ENCODE data around the gene PREX1.

The PREX1 gene

DNA sequence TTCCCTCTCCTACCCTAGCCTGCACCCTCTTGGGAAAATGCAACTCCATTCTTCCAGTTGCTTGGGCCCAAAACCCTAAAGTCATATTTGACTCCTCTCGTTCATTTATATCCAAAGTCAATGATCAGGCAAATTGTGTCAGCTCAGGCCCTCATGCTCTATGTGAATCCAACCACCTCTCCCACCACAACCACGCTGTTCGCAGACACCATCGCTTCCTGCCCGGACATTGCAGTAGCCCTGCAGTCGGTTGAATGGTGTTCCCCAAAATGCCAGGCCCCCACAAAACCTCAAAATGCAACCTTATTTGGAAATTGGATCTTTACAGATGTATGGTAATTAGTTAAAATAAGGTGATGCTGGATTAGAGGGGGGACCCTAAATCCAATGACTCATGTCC is 98.3 kb downstream of the PREX1 start:
- DNase-seq, result no peak

DNA sequence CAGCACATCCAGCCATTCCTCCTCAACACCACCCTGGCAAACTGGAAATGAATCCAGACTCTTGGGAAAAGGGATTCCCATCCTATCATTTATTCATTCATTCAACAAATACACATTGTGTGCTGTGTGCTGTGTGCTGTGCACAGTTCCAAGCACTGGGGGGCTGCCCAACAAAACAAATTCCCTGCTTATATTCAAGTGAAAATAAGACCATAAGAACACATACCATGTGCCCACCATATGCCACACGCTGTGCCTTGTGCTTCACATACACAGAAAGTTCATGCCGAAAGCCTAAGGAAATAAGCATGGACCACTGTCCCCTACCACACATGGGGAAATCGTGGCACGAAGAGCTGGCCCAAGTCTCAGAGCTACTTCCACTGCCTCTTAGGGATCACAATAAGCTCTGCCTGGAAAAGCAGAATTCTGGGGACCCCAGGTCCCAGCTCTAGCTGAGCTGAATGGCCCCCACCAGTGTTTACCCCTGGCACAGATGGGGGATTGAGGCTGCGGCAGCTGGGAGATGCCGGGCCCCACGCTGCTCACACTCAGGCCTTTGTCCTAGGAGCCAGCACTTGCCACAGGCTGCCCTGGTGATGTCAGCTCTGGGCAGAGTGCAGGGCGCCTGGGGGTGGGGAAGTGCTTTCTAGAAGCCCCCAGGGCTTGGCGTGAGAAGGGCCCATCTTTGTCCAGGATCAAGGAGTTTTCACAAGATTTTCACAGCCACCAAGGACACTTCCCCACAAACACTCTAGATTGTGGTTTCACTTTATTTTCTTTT is 99.6 kb downstream of the PREX1 start:
- no peak for DNase-seq

DNA sequence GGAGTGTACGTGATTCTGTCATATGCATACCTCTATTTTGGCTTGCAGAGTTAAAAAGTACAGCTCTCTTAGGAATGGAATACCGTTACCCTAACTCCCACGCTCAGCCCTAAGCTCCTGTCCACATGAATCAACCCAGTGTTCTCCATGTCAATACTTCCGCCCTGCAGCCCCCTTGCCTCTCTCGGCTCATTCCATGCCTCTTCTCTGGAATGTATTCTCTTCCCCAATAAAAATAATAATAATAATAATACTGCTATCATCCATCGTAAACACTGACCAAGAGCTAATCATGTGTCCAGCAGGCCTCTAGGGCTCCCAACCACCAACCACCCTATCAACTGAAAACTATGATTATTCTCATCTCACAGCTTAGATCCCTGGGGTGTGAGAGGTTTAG is 100.6 kb downstream of the PREX1 start:
- no peak for DNase-seq

DNA sequence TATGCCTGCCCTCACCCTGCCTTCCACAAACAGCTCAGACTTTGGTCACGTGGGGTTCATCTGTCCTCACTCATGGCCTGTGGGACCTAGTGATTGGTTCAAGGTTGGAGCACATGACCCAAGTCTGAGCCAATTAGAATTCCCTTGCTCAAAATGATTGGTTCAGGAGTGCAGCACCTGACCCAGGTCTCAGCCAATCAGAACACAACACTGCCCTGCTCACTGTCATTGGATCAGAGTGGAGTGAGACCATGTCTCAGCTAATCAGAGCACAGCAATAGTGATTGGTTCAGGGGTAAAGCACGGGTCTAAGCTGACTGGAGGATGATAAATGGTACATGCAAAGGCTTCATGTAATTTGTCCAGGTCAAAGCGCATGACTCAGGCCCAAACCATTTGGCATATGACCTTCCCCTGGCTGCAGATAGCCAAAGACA is 102.2 kb downstream of the PREX1 start:
- no peak for DNase-seq

DNA sequence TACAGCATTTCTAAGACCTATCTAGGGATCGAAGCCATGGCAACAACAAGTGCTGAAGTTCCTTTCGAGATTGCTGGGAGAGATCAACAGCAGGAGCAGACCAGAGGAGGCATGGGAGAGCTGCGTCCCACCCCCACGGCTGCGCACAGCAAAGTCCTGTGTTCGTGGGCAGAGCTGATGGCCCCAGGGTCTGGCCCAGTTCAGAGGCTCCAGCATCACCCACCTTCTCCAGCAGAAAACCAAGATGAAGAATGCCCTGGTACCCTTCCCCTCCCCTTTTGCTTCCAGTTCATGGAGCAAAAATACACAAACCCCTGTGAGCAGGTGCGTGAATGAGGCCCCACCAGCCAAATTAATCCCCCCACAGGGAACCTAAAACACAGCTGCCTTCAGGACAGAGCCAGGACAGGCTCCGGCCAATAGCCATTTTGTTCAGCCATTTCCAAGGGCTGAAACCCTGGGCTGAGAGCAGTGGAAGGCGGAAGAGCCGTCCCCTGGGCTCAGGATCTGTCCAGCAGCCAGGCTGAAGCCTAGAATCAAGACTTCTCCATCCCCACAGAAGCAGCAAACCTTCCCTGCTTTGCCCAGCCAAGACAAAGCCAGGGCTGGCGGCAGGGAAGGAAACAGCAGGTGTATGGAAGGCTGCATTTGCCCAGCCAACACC is 102.8 kb downstream of the PREX1 start:
- DNase-seq, result no peak

DNA sequence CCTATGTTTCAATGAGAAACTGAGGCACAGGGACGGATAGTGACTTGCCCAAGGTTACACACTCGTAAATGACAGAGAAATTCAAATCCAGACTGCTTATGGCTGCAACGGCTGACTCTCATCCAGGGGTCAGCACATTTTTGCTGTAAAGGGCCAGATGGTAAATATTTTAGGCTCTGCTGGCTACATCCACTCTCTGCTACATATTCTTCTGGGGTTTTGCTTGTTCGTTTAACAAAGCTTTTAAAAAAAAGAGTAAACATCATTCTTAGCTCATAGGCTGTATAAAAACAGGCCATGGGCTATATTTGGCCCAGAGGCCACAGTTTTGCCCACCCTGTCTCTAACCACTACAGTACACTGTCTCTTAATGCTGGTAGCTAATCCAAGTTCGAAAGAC is 103.4 kb downstream of the PREX1 start:
- no peak for DNase-seq

DNA sequence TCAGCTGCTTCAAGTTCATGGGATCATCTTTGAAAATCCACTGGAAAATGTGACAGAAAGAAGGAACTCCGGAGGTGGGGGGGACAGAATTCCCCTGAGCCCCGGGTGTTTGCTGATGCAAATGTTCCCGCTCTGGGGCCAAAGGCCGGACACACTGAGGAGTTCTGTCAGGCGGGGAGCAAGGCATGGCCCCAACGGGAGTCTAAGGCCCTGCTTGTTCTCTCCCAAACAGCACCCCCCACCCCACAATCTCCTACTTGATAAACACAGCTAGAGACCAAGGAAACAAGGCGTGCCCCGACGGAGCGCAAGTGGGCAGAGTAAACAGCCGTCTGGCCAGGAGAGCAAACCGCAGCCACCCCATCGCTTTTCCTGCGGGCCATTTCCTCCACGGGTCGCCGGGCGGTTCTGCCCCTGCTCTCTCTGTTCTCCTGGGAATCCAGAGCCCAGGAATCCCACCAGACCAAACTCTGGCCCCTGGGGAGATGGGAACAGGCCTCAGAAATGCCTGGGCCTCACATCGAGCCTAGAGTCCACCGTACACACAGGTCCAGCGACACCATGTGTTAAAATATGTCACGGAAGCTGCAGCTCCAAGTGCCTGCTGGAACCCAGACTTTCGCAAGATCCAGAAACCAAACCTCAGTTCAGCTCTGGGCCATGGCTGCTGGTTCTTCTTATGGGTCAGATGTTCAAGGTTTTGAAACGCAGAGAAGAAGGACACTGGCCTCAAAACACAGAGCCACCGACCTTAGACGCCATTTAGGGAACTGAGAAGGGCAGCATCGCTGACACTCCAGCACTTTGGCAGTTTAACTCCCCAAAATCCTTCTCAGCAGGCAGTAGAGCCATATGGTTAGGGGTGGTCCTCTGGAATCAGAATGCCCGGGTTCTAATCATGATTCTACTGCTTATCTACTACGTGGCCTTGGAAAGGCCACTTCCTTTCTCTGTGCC is 104.2 kb downstream of the PREX1 start:
- DNase-seq, result no peak

DNA sequence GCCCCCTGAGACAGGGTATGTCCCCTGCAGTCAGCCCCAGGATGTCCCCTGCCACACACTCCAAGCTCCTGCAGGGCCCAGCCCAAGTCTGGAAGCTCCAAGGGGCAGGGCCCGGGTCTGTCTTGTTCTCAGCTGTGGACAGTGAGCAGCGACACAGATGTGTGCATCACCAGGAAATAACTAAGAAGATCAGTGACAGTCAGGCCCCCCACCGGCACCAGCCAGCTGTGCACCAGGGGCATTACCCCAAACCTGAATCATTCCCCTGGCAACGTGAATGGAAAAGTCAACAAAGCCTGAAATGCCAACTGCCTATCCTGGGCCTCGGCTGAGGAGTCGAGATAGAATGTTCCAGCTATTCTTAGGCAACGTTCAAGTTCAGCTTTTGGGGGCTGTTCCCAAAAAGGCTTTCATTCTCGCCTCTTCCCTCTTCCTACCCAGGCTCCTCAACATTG is 105.0 kb downstream of the PREX1 start:
- no peak for DNase-seq

DNA sequence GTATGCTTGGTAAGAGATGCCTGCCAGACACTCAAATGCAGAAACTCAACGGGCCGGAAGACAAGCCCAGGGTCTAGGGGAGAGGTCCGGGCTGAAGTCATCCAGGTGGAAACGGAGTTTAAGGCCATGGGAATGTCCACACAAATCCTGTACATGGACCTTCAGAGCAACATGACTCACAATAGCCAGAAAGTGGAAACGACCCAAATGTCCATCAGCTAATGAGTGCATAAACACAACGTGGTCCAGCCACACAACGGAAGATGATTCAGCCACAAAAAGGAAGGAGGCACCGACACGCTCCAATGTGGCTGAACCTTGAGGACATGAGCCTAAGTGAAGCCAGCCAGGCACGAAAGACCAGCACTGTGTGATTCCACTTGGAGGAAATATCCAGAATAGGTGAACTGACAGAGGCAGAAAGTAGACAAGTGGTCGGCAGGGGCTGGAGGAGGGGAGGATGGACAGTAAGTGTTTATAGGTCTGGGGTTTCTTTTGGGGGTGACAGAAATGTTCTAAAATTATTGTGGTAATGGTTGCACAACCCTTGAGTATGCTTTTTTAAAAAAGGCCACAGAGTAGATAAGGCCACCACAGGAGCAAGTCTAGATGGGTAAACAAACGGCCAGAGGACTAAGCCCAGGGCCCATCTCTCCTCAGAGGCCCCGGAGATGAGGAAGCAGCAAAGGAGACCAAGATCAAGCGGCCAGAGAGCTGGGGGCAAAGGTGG is 105.6 kb downstream of the PREX1 start:
- no peak for DNase-seq

DNA sequence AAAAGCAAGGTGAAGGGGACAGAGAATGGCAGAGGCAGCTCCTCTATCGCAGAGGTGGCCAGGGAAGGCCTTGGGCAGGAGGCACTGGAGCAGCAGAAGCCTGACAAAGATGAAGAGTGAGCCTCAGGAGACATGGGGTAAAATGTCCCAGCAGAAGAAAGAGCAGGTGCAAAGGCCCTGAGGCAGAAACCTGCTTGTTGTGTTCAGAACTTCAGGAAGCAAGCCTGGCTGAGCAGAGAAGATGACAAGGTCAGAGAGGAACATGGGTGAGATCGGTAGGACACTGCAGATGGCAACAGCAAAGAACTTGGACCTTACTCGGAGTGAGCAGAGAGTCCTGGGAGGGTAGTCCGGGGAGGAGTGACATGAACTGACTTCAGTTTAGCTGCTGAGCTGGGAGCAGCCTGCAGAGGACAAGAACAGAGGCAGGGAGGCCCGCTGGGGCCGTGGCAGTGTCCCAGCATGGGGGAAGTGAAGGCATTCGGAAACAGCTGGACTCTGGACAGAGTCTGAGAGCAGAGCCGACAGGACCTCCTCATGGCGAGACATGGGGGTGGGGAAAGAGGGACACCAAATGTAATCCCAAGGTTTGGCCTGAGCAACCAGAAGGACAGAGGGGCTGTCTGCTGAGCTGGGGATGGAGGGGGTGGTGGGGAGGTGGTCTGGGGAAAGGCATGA is 106.3 kb downstream of the PREX1 start:
- no peak for DNase-seq

DNA sequence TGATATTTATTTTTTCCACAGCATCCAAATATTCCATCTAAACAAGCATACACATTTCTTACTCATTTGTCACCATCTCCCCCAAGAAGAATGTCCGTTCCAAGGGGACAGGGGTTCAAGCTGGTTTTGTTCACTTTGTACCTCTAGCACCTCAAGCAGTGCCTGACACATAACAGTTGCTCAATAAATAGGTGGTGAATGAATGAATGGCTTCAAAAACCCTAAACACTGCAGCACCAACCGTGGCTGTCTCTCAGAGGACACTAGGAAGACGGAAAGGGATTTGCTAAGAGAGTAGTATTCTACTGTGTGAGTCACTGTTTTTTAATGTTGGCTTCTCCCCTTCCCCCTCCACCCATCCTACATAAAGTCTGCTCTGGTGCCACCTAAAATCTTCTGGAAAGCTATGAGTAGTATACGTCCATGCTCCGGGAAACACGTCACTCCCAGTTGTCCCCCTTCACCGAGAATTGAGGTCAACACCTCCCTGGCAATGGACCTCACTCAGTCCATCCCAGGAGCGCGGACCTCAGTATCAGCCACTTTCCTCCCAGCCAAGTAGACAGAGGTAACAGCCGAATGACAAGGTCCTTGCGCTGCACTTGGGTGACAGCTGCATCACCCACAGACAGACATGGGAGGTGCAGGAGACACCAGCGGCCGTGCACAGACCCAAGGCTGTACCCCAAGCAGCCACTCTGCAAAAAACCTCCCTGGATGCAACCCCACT is 107.4 kb downstream of the PREX1 start:
- DNase-seq, result no peak

DNA sequence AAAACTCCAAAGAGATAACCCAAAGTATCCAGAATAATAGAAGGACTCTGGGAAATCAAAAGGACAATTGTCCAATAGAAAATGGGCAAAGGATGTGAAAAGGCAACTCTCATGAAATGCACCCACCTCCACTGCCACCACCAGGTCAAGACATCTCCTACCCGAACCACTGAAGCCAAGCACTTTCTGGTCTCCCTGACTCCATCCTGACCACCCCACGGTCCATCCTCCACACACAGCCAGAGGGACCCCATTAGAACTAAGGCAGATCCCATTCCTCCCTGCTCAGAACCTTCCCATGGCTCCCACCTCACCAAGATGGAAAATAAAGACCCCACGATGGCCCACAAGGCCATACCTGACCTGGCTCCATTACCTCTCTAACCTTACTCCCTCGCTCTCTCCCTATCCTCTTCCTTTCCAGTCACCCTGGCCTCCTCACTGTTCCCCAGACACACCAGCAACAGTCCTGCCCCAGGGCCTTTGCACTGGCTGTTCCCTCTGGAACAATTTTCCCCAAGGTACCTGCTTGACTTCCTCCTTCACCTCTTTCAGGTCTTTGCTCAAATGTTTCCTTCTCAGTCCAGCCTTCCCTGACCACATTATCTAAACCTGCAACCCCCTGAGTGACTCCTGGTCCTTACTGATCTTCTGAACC is 108.1 kb downstream of the PREX1 start:
- no peak for DNase-seq

DNA sequence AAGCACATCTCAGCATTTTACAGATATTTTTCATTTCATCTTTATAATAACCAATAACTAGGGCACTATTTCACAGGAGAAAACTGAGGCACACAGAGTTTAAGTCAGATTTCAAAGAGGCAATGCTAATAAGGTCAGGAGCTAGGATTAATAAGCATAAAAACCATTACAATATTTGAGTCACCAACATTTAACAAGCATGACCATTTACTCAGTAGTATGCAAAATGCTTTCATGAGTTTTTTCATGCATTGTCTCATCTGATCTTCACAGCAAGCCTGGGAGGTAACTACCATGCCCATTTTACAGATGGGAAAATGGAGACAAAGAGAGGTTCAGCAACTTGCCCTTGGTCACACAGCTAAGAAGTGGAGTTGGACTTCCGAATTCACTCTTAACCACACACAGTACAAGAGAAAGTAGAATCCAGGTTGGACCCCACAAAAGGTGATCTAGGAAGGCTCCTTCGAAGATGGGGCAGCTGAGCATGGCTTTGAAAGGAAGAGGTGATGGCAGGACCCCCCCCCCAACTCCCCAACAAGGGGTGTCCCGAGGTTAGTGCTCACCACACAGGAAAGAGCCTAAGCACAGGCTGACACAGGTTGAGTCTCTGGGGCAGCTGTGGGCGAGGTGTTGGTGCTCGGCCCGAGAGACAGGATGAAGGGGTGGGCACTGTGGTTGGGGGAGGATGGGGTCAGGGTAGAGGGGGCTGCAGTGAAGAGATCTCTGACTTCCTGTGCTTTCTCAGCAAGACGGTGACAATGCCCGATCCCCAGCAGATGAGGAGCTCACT is 108.8 kb downstream of the PREX1 start:
- peak; percentile 74 for DNase-seq

DNA sequence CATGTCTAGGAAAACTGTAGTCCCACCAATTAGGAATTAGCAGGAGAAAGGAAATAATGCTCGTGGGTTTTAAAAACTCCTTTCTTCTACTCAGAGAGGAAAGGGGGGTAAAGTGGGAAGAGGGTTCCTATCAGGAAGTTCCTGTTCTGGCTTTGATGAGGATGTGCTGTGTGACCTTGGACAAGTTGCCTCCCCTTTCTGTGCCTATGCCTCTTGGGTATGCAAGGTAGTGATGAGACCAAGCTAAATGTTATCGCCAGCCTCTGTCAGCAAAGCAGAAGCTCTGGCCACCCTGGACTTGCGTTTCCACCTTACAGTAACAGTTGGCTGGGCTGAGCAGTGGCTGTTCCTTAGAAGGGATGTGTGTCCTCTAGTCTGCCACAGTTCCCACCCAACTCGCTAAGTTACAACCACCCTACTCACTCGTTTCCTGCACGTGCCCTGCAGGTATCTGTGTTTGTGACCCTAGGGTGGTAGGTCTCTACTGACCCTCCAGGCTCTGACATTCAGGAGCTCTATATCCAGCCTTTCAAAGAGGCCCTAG is 110.0 kb downstream of the PREX1 start:
- no peak for DNase-seq

DNA sequence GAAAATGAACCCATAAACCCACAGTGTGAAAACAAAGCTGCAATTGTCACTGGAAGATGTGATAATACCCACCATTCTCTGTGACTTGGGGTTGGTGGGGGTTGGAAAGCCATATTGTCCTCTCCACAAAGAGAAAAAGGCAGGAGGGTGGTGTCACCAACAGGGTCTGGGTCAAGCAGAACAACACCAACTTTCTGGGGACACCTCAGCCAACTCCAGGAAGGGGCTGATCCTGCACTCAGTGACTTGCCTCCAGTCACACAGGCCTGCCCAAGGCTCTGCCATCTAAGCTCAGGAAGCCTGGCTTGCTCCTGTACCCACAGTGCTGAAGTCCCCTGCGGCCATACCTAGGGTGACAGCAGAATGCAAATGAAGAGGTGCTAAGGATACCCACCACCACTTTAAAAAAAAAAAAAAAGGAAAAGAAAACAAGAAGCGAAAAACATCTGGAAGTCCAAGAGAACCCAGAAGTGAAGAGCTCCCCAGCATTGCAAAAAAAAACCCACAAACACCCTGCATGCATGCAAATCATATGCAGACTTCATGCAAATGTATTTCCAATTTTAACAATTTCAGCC is 110.6 kb downstream of the PREX1 start:
- DNase-seq, result no peak

DNA sequence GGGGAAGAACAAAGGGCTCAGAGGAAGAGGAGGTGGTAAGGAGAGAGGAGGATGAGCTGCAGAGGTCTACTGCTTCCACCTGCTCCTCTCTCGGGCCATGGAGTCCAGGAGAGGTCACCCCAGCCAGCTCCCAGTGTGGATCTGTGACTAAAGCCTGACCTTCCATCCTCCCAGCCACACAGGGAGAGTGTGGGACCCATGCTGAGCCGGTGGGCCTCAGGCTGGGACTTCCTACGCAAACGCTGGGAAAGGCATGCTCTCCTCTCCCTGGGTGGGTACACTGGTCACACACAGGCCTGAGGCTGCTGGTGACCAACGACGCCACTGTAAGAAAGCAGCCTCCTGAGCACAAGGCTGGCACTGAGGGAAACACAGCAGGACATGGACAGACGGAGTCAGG is 111.3 kb downstream of the PREX1 start:
- no peak for DNase-seq

DNA sequence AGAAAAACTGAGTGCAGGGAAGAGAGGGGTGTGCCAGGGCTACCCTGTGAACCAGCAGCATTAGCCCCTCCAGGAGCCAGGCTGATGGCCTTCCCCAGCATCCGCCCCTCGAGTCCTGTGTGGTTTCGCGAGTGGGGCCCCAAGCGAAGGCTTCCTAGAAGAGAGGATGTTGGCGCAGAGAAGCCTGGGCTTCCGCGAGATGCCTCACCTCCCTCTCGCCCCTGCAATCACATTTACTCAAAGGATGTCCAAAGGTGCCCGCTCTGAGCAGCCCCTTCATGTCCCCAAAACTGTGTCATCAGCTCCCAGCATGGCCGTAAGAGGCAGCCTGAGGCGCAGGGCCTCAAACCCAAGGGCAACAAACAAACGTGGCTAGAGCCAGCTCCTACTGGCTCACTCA is 111.7 kb downstream of the PREX1 start:
- DNase-seq, result peak; percentile 79

DNA sequence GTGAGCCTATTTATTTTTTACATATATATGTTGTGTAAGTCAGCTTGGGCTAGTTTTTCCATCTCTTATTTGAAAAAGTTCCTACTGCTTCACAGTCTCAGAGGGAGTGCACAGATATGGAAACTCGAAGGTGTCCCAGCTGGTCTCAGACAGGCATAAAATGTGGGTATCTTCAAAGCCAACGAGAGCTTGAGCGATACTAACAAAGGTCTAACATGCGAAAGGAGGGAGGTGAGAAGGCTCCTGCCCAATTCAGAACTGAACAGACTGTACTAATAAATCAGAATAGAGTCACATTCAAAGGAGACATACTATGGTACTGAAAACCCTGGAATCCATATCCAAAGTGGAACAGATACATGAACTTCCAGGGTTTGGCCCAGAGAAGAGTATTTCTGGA is 113.0 kb downstream of the PREX1 start:
- DNase-seq, result no peak
